Muscle of arm (tissue), 12 donors: Measurements from ENCODE around the gene CCPG1. TPM values are rescaled to one million over a fixed set of nuclear protein-coding genes. Genes with fewer than 3 reads are reported as not detected.

ENCODE experiments used
- DNase-seq: peaks from one replicate; pipeline ENCODE4 v3.0.0-alpha.2; 2013
- polyA plus RNA-seq, 12 donors: library from polyadenylated mRNA; unstranded; fragments of 120-200 nt; gene quantifications; one replicate each; pipeline ENCODE4 v1.2.1, GENCODE V29; 2013; ENCODE audit not compliant: insufficient read length in 12 of 12

The CCPG1 gene
- polyA plus RNA-seq, 12 donors = 25.5 to 56.5 (median 34.8) TPM; not detected in 1

- DNase-seq = no peak
Measured at GRCh38 chr15:55320963-55321362, 87.2 kb downstream of the CCPG1 start.

GRCh38 chr15:55320238-55320550, 88.0 kb downstream of the CCPG1 start:
- no peak for DNase-seq

- DNase-seq = peak; percentile 25
Measured at GRCh38 chr15:55319537-55320237, 88.5 kb downstream of the CCPG1 start.

GRCh38 chr15:55318588-55319494, 89.3 kb downstream of the CCPG1 start, which contains the start of the genes PIGB and PIGBOS1:
Gene PIGB, plus strand, starts transcription at chr15:55319222. Its CDS starts 29 bp downstream, at chr15:55319251.
Gene PIGBOS1, minus strand, starts transcription at chr15:55319123. Its CDS starts 1,331 bp downstream, at chr15:55317792.
- peak; percentile 91 for DNase-seq

Other genes starting within 250 kb of the CCPG1 start
- gene RSL24D1, start 211.4 kb downstream of the CCPG1 start, polyA plus RNA-seq = 100 to 1,000 TPM in 10 of 12 donors, 10 to 100 TPM in 1, not detected in 1; 88.6 to 126 (median 108) TPM
- 10 to 100 TPM in 3 of 12 donors, 1 to 10 TPM in 8, not detected in 1; 4.7 to 15.7 (median 8.0) TPM for gene RAB27A, start 118.5 kb downstream of the CCPG1 start, polyA plus RNA-seq
- gene PIGBOS1, start 89.2 kb downstream of the CCPG1 start, polyA plus RNA-seq = 10 to 100 TPM in 10 of 12 donors, 1 to 10 TPM in 1, not detected in 1; 9.0 to 15.8 (median 12.3) TPM
- 10 to 100 TPM in 2 of 12 donors, 1 to 10 TPM in 8, not detected in 2; 5.8 to 14.1 (median 8.7) TPM for gene PIGB, start 89.1 kb downstream of the CCPG1 start, polyA plus RNA-seq
- gene PIERCE2, start 136 bp upstream of the CCPG1 start, polyA plus RNA-seq = 1 to 10 TPM in 10 of 12 donors, not detected in 2; 1.3 to 2.4 (median 1.6) TPM
- 1 to 10 TPM in 10 of 12 donors, not detected in 2; 1.2 to 6.7 (median 2.1) TPM for gene DNAAF4, start 99.9 kb upstream of the CCPG1 start, polyA plus RNA-seq
- 10 to 100 TPM in 10 of 12 donors, 1 to 10 TPM in 1, not detected in 1; 9.8 to 14.9 (median 11.6) TPM for gene PYGO1, start 180.0 kb upstream of the CCPG1 start, polyA plus RNA-seq